Activated CD4-positive, alpha-beta memory T cell treated with anti-CD3 and anti-CD28 coated beads for 36 hours (primary cell): ENCODE measurements around the gene ASCL5. TPM values are rescaled to one million over a fixed set of nuclear protein-coding genes. Genes with fewer than 3 reads are reported as not detected.
A peak's percentile ranks its signal among the peaks of the same experiment; 100 is the strongest.
"Not testable (repeated sequence)": the region's sequence is repeated elsewhere in the genome, so short reads cannot be mapped to it uniquely, and the experiment has no call there.

Experiments used
- CTCF ChIA-PET: fragments of 350-600 bp; sonication (Branson Sonifier 250); formaldehyde crosslinking; loops from one replicate; lab custom pipeline; 2021; ENCODE audit warnings: antibody characterized with exemption, inconsistent platforms; lab: Charles Lee
- POLR2A ChIA-PET: fragments of 350-600 bp; sonication (Branson Sonifier 250); formaldehyde crosslinking; loops from one replicate; lab custom pipeline; 2021; ENCODE audit warnings: antibody characterized with exemption; lab: Charles Lee
- DNase-seq: peaks from one replicate; pipeline ENCODE4 v3.0.0-alpha.2; 2020
- H3K27ac Mint-ChIP-seq: one replicate; pipeline ENCODE4 v1.8.0; 2021; ENCODE audit warnings: mixed read lengths
- H3K27me3 Mint-ChIP-seq: one replicate; pipeline ENCODE4 v1.8.0; 2021; ENCODE audit warnings: mixed read lengths
- H3K36me3 Mint-ChIP-seq: one replicate; pipeline ENCODE4 v1.8.0; 2021; ENCODE audit warnings: mixed read lengths
- H3K4me1 Mint-ChIP-seq: one replicate; pipeline ENCODE4 v1.8.0; 2021; ENCODE audit warnings: low read depth, mixed read lengths
- H3K4me3 Mint-ChIP-seq: one replicate; pipeline ENCODE4 v1.8.0; 2021; ENCODE audit warnings: mild to moderate bottlenecking, mixed read lengths
- H3K9me3 Mint-ChIP-seq: one replicate; pipeline ENCODE4 v1.8.0; 2021; ENCODE audit warnings: mixed read lengths
- intact Hi-C: fragments of 100-400 bp; cut with micrococcal nuclease; formaldehyde crosslinking; loops from one replicate; pipeline ENCODE4 v1.15.1; 2023
- total RNA-seq, 2 experiments: library from RNA; stranded (reverse); gene quantifications; one replicate each; pipeline ENCODE4 v1.2.3, GENCODE V29; 2021

Gene ASCL5
- total RNA-seq, 2 experiments from 2014 or later: not detected

GRCh38 chr1:201167041-201167991, 40.3 kb upstream of the ASCL5 start:
- CTCF ChIA-PET: interaction anchor here (1.2 to 1.5 kb wide), 2 partner anchors 17 to 48 kb away, joined by 3 to 4 read pairs; no protein-coding TSS in a partner anchor
- Mint-ChIP-seq H3K4me3 (no peak overlapping the region), H3K27ac (no peak overlapping the region), H3K4me1 (peaks cover 16% of the 10 kb centered on the region), H3K9me3 (no peaks in the 10 kb centered on the region), H3K27me3 (peaks cover 2% of the 10 kb centered on the region), H3K36me3 (no peaks in the 10 kb centered on the region)
- POLR2A ChIA-PET: interaction anchor here (1.4 kb wide), 1 partner anchor 13 kb away, joined by 3 read pairs; the partner anchor contains the start of gene TMEM9
- DNase-seq: no peak
- intact Hi-C loops: no loop called here

GRCh38 chr1:201164645-201165044, 37.7 kb upstream of the ASCL5 start:
- intact Hi-C loops: no loop called here
- CTCF ChIA-PET: no interaction called here
- peaks cover 3% of the 10 kb centered on the region for H3K27me3 Mint-ChIP-seq
- POLR2A ChIA-PET: no interaction called here
- no peaks in the 10 kb centered on the region for H3K36me3 Mint-ChIP-seq
- no peaks in the 10 kb centered on the region for H3K9me3 Mint-ChIP-seq
- H3K27ac Mint-ChIP-seq: no peak overlapping the region
- H3K4me1 Mint-ChIP-seq: no peaks in the 10 kb centered on the region
- DNase-seq: no peak
- H3K4me3 Mint-ChIP-seq: no peak overlapping the region

DNA sequence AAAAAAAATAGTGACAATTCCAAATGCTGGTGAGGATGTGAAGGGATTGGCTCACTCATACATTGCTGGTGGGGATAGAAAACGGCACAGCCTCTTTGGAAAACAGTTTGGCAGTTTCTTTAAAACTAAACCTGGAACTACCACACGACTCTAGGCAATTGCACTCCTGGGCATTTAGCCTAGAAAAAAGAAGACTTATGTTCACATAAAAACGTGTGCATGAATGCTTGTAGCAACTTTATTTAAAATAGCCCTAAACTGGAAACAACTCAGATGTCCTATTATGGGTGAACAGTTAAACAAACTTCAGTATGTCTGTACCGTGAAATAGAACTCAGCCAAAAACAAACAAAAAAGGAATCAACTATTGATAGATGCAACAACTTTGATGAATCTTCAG, 36.7 kb upstream of the ASCL5 start:
- peaks cover 3% of the 10 kb centered on the region for H3K27me3 Mint-ChIP-seq
- H3K27ac Mint-ChIP-seq: no peak overlapping the region
- no peaks in the 10 kb centered on the region for H3K36me3 Mint-ChIP-seq
- no peaks in the 10 kb centered on the region for H3K9me3 Mint-ChIP-seq
- H3K4me1 Mint-ChIP-seq: no peaks in the 10 kb centered on the region
- no peak for DNase-seq
- intact Hi-C loops: no loop called here
- ChIA-PET CTCF (no interaction called here), POLR2A (no interaction called here)
- H3K4me3 Mint-ChIP-seq: no peak overlapping the region

DNA sequence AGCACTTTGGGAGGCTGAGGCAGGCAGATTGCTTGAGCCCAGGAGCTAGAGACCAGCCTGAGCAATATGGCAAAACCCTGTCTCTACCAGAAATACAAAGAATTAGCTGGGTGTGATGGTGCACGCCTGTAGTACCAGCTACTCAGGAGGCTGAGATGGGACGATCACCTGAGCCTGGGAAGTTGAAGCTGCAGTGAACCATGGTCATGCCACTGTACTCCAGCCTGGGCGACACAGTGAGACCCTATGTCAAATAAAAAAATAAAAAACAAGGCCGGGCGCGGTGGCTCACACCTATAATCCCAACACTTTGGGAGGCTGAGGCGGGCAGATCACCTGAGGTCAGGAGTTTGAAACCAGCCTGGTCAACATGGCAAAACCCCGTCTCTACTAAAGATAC, 36.1 kb upstream of the ASCL5 start:
- intact Hi-C loops, POLR2A ChIA-PET, CTCF ChIA-PET, H3K36me3 Mint-ChIP-seq, H3K27me3 Mint-ChIP-seq, H3K9me3 Mint-ChIP-seq, DNase-seq, H3K4me3 Mint-ChIP-seq, H3K27ac Mint-ChIP-seq, H3K4me1 Mint-ChIP-seq: not testable (repeated sequence)

DNA sequence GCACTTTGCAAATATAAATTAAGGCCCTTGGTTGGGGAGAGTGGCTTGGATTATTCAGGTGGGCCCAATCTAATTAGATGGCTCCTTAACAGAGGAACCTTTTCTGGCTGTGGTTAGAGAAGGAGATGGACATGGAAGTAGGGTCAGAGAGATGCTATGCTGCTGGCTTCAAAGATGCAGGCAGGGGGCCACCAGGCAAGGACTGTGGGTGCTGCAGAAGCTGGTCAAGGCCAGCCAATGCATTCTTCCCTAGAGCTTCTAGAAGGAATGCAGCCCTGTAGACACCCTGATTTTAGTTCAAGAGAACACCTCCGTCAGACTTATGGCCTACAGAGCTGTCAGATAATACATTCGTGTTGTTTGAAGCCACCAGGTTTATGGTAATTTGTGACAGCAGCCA, 31.0 kb upstream of the ASCL5 start:
- no peak for DNase-seq
- no peak overlapping the region for H3K4me3 Mint-ChIP-seq
- no peaks in the 10 kb centered on the region for H3K9me3 Mint-ChIP-seq
- H3K36me3 Mint-ChIP-seq: no peaks in the 10 kb centered on the region
- intact Hi-C loops: no loop called here
- ChIA-PET POLR2A (interaction anchor here (0.6 kb wide), 1 partner anchor 11 kb away, joined by 4 read pairs; no protein-coding TSS in a partner anchor), CTCF (interaction anchor here (2.1 to 2.2 kb wide), 2 partner anchors 9 to 39 kb away, joined by 7 to 12 read pairs; no protein-coding TSS in a partner anchor)
- peaks cover 14% of the 10 kb centered on the region for H3K4me1 Mint-ChIP-seq
- H3K27me3 Mint-ChIP-seq: peaks cover 16% of the 10 kb centered on the region
- no peak overlapping the region for H3K27ac Mint-ChIP-seq

- intact Hi-C loops: no loop called here
- ChIA-PET POLR2A (no interaction called here), CTCF (no interaction called here)
- peaks cover 16% of the 10 kb centered on the region for H3K27me3 Mint-ChIP-seq
- no peak overlapping the region for H3K4me3 Mint-ChIP-seq
- H3K4me1 Mint-ChIP-seq: peaks cover 20% of the 10 kb centered on the region
- no peaks in the 10 kb centered on the region for H3K36me3 Mint-ChIP-seq
- no peak for DNase-seq
- H3K9me3 Mint-ChIP-seq: no peaks in the 10 kb centered on the region
- no peak overlapping the region for H3K27ac Mint-ChIP-seq
Measured at GRCh38 chr1:201156819-201157218, 29.8 kb upstream of the ASCL5 start.

GRCh38 chr1:201156346-201156745, 29.4 kb upstream of the ASCL5 start:
- H3K36me3 Mint-ChIP-seq: peaks cover 2% of the 10 kb centered on the region
- H3K9me3 Mint-ChIP-seq: no peaks in the 10 kb centered on the region
- peaks cover 20% of the 10 kb centered on the region for H3K4me1 Mint-ChIP-seq
- H3K27ac Mint-ChIP-seq: no peak overlapping the region
- H3K27me3 Mint-ChIP-seq: peaks cover 16% of the 10 kb centered on the region
- ChIA-PET CTCF (interaction anchor here (0.9 to 1.0 kb wide), 2 partner anchors 13 to 42 kb away, joined by 3 read pairs; no protein-coding TSS in a partner anchor), POLR2A (no interaction called here)
- no peak overlapping the region for H3K4me3 Mint-ChIP-seq
- intact Hi-C loops: no loop called here
- no peak for DNase-seq

- ChIA-PET CTCF (interaction anchor here (1.0 to 1.9 kb wide), 2 partner anchors 14 to 16 kb away, joined by 3 to 10 read pairs; no protein-coding TSS in a partner anchor), POLR2A (interaction anchor here (2.8 kb wide), 1 partner anchor 16 kb away, joined by 17 read pairs; no protein-coding TSS in a partner anchor)
- no peak for DNase-seq
- intact Hi-C loops: loop anchor here (2.0 kb wide), 1 partner anchor 351 kb away; the partner anchor contains the start of gene CSRP1
- no peak overlapping the region for H3K27ac Mint-ChIP-seq
- H3K4me3 Mint-ChIP-seq: no peak overlapping the region
- peaks cover 8% of the 10 kb centered on the region for H3K36me3 Mint-ChIP-seq
- H3K4me1 Mint-ChIP-seq: peaks cover 20% of the 10 kb centered on the region
- H3K9me3 Mint-ChIP-seq: no peaks in the 10 kb centered on the region
- H3K27me3 Mint-ChIP-seq: peaks cover 13% of the 10 kb centered on the region
Measured at GRCh38 chr1:201155354-201155753, 28.4 kb upstream of the ASCL5 start.

DNA sequence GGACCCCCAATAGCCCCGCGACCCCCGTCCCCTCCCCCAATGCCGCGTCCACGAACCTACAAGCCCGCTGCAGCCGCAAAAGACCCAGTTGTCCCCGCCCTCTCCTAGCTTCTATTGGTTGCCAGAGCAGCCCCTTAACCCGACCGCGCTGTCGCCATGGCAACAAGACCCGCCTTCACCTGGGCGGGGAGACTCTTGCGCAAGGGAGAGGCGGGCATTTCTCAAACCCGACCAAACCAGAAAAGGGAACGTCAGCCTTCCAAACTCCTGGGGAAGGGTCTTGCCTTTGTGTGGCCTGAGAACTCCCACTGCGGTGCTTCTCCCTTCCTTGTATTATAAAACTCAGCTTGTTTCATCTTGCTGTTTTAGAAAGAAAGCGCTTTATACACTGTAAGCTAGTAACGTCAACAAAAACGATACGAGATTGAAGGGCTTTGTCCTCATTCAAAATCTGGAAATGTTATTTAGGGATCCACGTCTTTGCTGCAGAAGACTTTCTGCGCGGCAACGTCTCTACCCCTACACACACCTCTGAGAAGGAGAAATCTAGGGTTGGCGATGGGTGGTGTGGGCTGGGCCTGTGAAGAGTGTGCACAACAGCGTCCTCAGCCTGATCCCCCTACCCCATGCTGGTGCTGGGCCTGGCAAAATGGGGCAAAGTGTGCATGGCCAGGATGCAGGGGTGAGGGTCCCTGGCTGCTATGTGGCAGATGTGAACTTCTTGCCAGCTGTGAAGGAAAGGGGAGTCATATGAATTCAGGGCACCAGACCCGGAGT, 27.6 kb upstream of the ASCL5 start, which contains the start of gene TMEM9:
Gene TMEM9 (minus strand): TSS at position 86 of the 777 bp plus-strand sequence. CDS start 551 bp downstream, outside the sequence.
- intact Hi-C loops: loop anchor here (1.0 to 5.0 kb wide), 3 partner anchors 16 to 352 kb away; partner anchors contain the start of genes CSRP1 and KIF21B

DNA sequence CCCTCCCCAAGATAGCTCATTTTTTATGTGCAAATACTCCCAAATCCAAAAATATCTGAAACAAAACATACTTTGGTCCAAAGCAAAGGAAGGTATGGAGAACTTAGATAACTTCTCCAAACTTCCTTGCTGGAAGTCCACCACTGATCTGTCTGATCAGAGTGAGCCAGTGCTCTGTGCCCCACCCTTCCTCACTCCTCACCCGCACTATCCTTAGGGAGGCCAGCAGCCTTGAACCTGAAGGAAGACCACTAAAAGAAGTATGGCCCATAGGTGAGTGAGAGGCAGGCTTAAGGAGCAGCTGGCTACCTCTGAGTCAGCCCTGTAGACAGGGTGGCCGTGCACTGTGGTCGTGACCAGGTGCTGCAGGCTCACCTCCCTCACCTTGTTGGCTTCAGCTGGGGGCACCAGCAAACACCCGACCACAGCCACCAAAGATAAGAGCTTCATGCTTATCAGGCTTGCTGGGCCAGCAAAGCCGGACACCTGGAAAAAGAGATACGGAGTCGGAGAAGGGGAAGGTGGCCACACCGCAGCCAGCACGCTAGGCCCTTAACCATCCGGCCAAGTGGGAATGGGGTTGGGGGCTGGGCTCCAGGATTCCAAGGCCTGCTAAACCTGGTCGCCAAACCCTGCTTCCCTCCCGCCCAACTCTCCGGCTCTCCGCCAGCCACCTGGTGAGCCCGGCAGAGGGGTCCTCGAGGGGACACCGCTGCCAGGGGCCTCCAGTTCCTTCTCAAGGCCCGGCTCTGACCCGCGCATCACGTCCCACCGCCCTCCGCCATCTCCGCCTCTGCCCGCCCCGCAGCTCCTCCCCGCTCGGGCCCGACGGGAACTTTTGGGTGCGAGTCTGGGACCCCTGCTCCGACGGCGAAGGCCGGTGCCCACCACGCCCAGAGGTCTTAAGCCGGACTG, 26.7 kb upstream of the ASCL5 start:
- POLR2A ChIA-PET: interaction anchor here (1.1 to 2.8 kb wide), 3 partner anchors 8 to 17 kb away, joined by 5 to 17 read pairs (median 6); no protein-coding TSS in a partner anchor
- Mint-ChIP-seq H3K36me3 (peaks cover 8% of the 10 kb centered on the region), H3K4me3 (peak overlapping the region; percentile 80), H3K27ac (peak overlapping the region; percentile 71), H3K27me3 (peaks cover 13% of the 10 kb centered on the region), H3K9me3 (no peaks in the 10 kb centered on the region), H3K4me1 (peaks cover 20% of the 10 kb centered on the region)
- intact Hi-C loops: loop anchor here (1.0 to 5.0 kb wide), 3 partner anchors 17 to 353 kb away; partner anchors contain the start of genes CSRP1 and KIF21B
- DNase-seq: no peak
- CTCF ChIA-PET: interaction anchor here (0.9 to 1.9 kb wide), 5 partner anchors 16 to 69 kb away, joined by 3 to 10 read pairs (median 4); no protein-coding TSS in a partner anchor

More for the DNA sequence above, 27.6 kb upstream of the ASCL5 start, which contains the start of gene TMEM9:
- DNase-seq: peak; percentile 98
- Mint-ChIP-seq H3K27me3 (peaks cover 13% of the 10 kb centered on the region), H3K9me3 (no peaks in the 10 kb centered on the region), H3K4me3 (peak within 1 kb of the TSS; percentile 80), H3K36me3 (peaks cover 8% of the 10 kb centered on the region), H3K4me1 (peaks cover 20% of the 10 kb centered on the region), H3K27ac (peak within 1 kb of the TSS; percentile 71)
- POLR2A ChIA-PET: interaction anchor here (0.7 to 2.8 kb wide), 4 partner anchors 9 to 17 kb away, joined by 3 to 17 read pairs (median 6); no protein-coding TSS in a partner anchor
- CTCF ChIA-PET: interaction anchor here (0.9 to 1.9 kb wide), 4 partner anchors 15 to 64 kb away, joined by 3 to 10 read pairs (median 4); no protein-coding TSS in a partner anchor
